ENCODE data around the gene DNM2.

The DNM2 gene

GRCh38 chr19:10776900-10777650 is 59.2 kb downstream of the DNM2 start:
- no peak for DNase-seq (ENCODE audit: low read depth in 2 of 2)

GRCh38 chr19:10780368-10780767 is 62.5 kb downstream of the DNM2 start:
- DNase-seq (ENCODE audit: low read depth in 2 of 2) = no peak

DNA sequence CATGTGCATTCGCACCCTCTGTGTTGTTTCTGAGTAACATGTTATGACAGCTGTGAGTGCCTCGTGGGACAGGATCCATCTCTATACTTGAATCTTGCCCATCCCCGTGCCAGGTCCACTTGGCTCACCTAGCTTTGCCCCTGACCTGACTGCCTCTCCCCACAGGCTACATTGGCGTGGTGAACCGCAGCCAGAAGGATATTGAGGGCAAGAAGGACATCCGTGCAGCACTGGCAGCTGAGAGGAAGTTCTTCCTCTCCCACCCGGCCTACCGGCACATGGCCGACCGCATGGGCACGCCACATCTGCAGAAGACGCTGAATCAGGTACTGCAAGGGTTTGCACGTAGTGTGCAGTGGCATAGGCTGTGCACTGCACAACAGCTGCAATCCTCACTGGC is 64.9 kb downstream of the DNM2 start:
- no peak for DNase-seq (ENCODE audit: low read depth in 2 of 2)

GRCh38 chr19:10784257-10784656 is 66.4 kb downstream of the DNM2 start:
- DNase-seq (ENCODE audit: low read depth in 2 of 2) = no peak

DNA sequence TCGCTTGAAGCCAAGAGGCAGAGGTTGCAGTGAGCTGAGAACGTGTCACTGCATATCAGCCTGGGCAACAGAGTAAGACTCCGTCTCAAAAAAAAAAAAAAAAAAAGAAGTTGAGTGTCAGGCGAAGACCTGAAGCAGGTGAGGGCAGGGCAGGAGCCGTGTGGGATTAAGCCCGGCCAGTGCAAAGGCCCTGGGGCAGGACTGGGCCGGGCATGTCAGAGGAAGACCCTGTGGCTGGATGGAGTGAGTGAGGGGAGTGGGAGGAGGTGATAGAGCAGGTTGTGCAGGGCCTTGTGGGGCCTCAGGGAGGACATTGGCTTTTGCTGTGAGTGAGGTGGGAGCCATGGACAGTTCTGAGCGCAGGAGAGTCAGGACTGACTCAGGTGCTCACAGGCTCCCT is 70.3 kb downstream of the DNM2 start:
- DNase-seq (ENCODE audit: low read depth in 2 of 2) = no peak

GRCh38 chr19:10789866-10790265 is 72.0 kb downstream of the DNM2 start:
- no peak for DNase-seq (ENCODE audit: low read depth in 2 of 2)

GRCh38 chr19:10796653-10797052 is 78.8 kb downstream of the DNM2 start:
- DNase-seq (ENCODE audit: low read depth in 2 of 2) = no peak

DNA sequence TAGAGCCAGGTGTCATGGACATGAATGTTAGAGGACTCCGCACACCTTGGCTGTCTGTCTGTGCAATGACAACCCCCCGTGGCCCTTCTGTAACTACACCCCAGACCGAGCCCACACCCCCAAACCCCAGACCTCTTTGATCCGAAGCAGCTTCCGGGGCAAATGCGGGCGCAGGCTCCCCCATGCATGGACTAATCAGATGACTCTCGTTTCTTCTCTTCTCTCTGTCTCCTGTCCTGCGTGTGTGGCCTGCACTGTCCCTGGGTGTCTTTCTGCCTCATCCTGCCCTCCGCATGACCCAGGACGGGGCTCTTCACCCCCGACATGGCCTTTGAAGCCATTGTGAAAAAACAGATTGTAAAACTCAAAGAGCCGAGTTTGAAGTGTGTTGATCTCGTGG is 79.2 kb downstream of the DNM2 start:
- DNase-seq (ENCODE audit: low read depth in 2 of 2) = peak; percentile 27 to 47

GRCh38 chr19:10797541-10798256 is 79.8 kb downstream of the DNM2 start:
- peak; percentile 92 to 94 for DNase-seq (ENCODE audit: low read depth in 2 of 2)

DNA sequence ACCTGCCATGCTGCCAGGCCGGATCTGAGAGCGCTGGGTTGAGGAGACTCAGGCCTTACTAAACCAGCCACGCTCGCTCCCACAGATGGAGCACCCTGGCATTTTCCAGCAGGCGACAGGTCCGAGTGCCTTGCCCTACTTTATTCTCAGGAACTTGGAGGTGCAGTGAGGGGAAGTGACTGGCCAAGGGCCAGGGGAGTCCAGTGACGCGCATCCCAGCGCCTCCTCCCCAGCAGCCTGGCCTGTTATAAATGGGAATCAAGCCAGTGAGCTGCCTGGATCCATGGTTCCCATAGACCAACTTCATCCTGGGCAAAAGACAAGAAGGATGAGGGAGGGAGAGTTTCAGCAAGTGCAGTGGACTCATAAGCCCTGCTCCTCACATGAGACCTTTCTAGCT is 82.6 kb downstream of the DNM2 start:
- no peak for DNase-seq (ENCODE audit: low read depth in 2 of 2)

GRCh38 chr19:10802479-10802878 is 84.6 kb downstream of the DNM2 start:
- no peak for DNase-seq (ENCODE audit: low read depth in 2 of 2)

- no peak for DNase-seq (ENCODE audit: low read depth in 2 of 2)
These were observed 85.4 kb downstream of the DNM2 start for GRCh38 chr19:10803252-10803651.

DNA sequence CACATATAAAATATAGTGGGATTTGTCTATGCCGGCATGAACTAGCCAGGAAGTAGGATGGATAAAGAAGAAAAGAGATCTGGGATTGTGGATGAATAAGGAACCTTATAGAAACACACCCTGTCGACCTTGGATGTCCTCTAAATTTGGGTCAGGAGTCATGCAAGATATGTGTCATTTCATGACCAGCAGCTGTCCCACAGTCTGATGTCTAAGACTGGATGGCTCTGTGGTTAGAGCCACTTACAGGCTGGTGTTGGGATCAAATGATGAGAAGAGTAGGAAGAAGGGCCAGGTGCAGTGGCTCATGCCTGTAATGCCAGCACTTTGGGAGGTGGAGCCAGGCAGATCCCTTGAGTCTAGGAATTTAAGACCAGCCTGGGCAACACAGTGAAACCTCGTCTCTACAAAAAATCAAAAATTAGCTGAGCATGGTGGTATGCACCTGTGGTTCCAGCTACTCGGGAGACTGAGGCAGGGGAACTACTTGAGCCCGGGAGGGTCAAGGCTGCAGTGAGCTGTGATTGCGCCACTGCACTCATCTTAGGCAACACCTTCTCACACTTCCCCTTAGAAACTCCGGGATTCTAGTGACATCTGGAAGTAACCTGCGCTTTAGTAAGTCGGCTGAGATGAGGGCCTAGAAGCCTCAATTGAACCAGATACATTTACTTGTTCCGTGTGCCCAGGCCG is 87.3 kb downstream of the DNM2 start:
- DNase-seq (ENCODE audit: low read depth in 2 of 2) = no peak

GRCh38 chr19:10805758-10806247 is 87.9 kb downstream of the DNM2 start:
- DNase-seq (ENCODE audit: low read depth in 2 of 2) = no peak

GRCh38 chr19:10808937-10809649 is 91.2 kb downstream of the DNM2 start:
- DNase-seq (ENCODE audit: low read depth in 2 of 2) = no peak

DNA sequence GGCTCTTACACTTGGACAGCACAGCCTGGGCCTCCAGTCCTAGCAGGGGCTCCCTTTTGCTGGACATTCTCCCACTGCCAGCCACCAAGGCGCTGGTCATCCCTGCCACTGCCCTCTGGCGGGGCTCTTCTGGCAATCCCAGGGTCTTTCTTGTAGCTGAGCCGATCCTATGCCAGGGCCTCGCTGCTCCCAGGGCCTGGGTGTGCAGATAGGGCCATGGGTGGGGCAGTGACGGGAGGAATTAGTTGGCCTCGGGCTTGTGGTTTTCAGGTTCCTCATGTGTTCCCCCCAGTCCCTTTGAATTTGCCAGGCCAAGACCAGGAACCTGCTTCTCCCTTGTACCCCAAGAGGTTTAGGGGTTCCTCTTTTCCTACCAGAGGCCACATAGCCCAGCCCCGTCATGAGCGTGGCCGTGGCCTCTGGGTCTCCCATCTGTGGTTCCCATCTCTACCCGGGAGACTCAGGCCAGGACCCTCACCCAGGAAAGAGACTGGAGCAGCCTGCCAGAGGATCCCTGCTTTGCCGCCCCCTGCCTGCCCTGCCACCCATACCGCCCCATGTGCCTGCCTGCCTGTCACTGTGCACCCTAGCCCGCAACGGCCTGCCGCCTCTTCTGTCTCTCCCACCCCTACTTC is 91.9 kb downstream of the DNM2 start:
- no peak for DNase-seq (ENCODE audit: low read depth in 2 of 2)

DNA sequence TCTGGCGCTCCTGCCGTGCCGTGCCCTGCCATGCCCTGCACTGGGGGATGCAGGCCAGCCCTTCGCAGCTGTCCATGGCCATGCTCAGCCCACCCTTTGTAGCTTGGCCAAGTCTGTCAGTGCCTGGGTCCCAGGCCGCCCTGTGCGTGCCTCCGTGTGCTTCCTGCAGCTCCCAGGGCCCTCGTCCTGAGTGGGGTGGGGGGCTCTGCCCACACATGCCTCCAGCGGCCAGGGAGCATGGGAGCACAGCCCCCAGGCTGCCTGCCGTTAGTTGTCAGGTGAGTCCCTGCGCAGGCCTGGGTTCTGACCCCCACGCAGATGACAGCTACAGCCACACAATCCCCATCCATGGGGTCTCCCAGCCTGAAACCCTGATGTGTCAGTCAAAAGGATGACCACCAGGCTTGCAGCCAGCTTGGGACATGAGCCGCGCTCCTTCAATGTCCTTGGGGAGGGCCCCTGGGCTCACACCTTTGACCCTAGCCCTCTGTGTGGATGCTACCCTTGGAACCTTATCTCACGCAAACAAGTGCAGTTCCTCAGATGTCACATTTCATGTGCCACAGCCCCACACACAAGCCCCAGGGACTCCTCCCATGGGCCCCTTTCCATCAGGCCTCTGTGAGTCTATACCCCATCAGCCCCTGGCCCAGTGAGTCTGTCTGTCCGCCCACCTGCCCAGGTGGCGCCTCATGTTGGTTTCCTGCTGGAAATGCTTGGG is 93.7 kb downstream of the DNM2 start:
- no peak for DNase-seq (ENCODE audit: low read depth in 2 of 2)

GRCh38 chr19:10812196-10812595 is 94.3 kb downstream of the DNM2 start:
- DNase-seq (ENCODE audit: low read depth in 2 of 2) = no peak

DNA sequence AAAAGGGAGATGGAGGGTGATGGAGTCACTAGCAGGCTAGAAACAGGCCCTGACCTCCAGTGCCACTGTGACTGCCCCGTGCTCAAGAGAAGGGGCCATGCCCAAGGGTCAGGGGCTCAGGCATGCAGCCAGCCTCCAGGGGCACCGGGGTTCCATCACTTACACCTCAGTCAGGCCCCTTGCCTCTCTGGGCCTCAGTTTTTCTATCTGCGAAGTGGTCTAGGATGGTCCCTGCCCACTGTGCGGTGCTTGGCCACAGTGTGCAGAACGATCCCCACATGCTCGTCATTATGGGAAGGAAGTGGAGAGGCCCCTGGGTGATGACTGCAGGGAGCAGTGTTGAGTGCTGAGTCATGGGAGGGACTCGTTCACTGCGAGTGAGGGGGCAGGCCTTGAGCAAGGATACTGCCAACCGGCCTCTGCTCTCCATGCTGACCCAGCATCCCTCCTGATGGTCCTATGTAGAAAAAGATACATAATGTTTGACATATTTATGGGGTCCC is 95.1 kb downstream of the DNM2 start:
- peak in 1 of 2 donors; percentile 9 for DNase-seq (ENCODE audit: low read depth in 2 of 2)

DNA sequence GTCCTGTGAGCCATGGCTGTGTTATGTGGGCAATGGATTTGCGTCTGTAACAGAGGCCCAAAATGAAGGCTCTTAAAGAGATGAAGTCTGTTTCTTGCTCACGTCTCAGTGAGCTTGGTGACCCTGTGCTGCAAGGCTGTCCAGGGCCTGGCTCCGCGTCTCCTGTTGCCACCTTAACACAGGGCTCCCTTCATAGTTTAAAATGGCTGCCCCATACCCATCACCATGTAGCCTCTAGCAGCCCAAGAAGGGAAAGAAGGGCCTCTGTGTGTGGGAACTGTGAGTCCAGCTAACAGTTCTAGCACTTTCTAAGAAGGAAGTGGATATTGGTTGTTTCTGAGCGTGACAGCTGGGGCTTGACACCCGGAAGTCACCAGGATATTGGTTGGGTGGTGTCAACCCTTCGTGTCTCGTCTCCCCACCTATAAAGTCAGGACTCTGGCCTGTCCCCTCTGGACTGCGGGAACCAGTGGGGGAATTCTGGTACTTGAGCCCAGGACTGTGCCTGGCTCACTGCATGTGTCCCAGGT is 97.2 kb downstream of the DNM2 start:
- no peak for DNase-seq (ENCODE audit: low read depth in 2 of 2)
